ENCODE measurements around the gene ECT2.

Gene ECT2

DNA sequence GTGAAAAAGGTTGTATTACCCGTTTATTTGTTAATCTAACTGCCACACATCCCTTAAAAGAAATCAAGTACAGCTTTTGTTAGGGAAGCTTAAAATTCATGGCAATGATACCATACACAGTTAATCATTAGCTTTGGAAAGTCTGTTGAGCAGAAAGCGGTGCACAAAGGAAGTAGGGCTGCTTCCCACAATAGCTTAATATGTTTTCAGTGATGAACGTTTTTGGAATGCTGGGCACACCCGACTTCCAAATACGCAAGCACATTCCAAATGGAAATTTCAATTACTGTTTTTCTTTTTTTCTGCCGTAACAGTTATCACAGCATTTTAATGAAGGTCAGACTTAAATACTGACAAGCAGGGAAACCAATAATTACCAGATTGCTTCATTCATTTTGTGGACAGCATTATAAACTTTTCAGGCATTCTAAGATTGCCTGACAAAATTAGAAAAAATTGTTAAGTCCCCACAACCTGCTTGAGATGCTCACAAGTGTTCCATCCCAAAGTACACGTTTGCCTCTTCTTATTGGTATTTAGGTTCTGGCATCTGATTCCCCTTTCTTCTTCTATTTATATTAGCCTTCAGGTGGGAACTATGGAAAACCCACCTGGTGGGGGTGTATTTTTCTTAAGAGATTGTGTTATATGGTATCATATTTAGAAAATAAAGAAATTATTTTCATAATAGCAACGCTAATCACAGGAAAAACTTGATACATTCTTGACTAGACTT is 1.1 kb upstream of the ECT2 start:
- DNase-seq, result no peak

DNA sequence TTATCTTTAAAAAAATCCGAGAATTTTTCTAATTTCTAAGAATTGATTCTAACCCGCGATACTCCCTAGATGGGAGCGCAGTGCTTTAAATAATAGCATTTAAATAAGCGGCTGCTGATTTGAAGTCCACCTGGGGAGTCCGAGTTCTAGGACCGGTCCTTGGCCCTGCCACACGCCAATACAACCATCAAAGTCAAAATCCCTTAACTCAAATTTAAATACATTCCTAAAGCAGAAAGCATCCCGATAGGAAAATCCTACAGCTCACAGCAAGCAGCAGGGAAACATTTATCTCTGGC is 508 bp upstream of the ECT2 start:
- no peak for DNase-seq

DNA sequence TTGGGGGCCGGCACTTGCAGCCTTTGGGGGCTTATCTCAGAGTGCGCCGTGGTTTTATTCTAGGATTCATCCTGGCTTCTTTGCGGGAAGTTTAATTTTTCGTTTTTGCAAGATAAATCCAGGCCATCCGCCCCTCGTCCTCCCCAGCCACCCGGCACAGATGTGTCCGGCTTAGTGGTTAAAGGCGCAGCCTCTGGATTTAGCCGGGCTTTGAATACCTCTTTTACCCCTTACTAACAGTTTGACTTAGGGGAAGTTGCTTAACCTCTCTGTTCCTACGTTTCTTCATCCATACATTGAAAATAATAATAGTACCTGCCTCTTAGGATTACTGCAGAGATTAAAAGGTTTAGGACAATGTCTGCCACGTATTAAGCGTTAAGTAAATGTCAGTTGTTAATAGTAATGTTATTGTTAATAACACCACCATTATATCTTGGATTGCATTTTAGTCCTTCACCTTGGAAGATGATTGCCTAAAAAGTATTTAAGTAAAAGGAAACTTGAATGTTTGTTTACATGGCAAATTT is 714 bp downstream of the ECT2 start:
- DNase-seq, result peak; percentile 36

- DNase-seq, result no peak
Observed at GRCh38 chr3:172752651-172753050, 2.1 kb downstream of the ECT2 start.

- no peak for DNase-seq
Observed at GRCh38 chr3:172753125-172753524, 2.6 kb downstream of the ECT2 start.

- DNase-seq, result peak; percentile 70
Observed at GRCh38 chr3:172760416-172760815, 9.9 kb downstream of the ECT2 start.

DNA sequence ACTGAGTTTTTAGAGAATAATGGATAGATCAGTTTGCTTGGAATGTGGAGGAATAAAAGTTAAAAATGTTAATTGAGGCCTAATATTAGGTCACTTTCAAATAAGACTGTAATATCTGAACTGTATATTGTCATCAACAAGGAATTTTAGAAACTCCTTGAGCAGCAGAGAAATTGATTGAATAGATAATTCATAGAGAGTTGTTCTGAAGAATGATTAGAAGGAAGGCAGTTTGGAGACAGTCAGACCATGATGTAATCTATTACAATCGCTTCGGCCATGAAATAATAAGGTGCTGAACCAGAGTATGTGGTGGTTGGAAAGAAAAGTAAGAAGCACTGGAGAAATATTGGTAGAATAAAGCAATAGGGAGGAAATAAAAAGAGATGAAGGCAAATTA is 15.7 kb downstream of the ECT2 start:
- DNase-seq, result no peak

GRCh38 chr3:172766718-172767405 is 16.3 kb downstream of the ECT2 start:
- DNase-seq, result no peak

DNA sequence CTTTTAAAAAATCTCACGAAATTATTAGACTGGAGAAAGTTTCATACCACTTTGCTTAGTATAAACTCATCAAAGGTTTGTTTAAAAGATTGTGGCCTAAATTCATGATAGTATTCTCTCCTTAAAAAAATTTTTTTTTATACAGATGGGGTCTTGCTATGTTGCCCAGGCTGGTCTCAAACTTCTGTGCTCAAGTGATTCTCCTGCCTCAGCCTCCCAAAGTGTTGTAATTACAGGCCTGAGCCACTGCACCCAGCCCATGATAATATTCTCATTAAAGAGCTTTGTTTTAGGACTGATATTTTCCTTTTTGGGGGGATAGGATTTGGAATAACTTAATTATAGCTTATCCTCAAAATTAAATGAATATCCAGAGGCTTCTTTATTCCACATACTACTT is 19.9 kb downstream of the ECT2 start:
- no peak for DNase-seq

DNA sequence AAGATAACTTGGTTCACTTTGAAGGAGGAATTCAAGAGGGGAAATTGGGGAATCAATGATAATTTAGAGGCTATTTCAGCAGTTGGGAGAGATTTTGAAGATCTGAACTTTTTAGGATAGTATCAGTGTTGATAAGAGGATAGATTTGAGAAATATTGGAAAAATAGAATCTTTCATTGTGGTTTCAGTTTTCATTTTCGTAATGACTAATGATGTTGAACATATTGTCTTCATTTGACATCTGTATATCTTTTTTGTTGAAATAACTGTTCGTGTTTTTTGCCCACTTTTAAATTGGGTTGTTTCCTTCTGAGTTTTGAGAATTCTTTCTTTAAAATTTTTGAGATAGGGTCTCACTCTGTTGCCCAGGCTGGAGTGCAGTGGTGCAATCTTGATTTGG is 21.1 kb downstream of the ECT2 start:
- DNase-seq, result peak; percentile 17

DNA sequence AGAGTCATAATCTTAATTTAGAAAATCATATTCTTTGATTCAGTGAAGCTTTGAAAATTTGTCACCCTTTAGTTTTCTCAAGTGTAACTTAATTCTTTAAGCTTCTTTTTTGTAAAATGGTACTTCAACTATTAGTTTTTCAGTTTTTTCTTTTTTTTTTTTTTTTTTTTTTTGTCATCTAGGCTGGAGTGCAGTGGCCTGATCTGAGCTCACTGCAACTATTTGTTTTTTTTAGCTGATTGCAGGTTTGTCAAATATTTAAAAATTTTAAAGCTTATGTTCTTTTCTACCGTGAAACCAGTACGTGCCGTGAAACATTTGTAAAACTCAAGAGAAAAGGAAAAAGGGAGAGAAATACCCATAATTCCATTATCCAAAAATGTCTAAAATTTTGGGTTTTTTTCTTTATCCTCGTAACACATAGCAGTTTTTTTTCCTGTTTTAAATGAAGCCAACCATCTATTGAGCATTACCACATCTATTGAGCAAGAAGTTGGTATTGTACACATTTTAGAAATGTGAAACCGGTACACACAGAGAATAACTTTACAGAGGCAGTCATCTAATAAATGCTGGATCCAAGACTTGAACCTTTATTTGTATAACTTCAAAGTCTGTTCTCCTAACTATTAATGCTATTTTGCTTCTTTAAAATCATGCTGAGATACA is 25.7 kb downstream of the ECT2 start:
- no peak for DNase-seq

GRCh38 chr3:172777901-172778300 is 27.4 kb downstream of the ECT2 start:
- DNase-seq, result no peak

DNA sequence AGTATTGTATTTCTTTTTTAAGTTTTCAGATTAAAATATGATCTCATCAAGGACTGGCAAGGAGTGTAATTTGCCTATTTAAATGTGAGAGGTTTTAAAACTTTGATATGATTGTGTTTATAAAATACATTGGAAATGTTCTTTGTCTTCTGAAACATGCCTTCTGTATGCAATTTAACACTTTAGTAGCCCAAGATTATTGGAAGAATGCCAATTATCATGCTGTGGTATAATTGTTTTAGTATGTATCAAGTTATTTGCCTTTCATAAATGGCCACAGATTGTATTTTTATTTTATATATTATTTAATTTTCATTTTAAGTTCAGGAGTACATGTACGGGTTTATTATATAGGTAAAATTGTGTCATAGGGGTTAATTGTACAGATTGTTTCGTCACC is 31.7 kb downstream of the ECT2 start:
- DNase-seq, result no peak

DNA sequence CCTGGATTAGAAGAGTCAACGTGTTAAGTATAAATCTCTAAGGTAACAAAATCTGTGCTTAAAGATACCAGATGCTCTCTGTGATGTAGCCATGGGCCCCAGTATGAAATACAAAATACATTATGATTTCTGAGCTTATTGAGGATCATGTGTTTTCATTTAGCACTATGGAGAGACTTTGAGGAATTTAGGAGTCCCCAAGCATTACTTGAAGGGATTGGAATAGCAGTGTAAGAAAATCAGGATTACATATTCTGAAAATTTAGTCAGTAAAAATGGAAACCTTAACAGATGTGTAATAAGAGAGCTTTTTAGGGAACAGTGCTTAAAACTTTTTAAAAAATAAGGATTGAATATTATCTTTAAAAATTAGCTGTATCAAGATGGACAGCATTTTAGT is 35.5 kb downstream of the ECT2 start:
- DNase-seq, result no peak

DNA sequence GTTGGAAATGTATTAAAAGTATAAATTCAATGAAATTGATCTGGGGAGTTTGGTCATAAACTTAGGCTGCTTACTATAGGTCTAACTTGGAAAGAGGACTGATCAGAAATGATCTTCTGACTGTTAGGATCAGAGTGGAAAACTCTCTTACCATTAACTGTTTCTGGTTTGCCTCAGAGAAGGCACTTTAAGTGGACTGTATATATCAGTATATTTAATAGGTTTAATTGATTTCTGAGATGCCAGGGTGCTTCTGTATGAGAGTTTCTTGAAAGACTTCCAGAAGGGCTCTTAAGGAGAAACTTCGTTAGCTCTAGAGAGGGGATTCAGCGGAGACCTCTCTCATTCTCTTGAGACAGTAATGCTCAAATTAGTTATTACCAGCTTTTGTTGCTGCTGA is 36.5 kb downstream of the ECT2 start:
- DNase-seq, result no peak

GRCh38 chr3:172787746-172788145 is 37.2 kb downstream of the ECT2 start:
- DNase-seq, result no peak

- DNase-seq, result peak; percentile 56
Observed at GRCh38 chr3:172799246-172799645, 48.7 kb downstream of the ECT2 start.

- DNase-seq, result peak; percentile 40
Observed at GRCh38 chr3:172800156-172800555, 49.6 kb downstream of the ECT2 start.

DNA sequence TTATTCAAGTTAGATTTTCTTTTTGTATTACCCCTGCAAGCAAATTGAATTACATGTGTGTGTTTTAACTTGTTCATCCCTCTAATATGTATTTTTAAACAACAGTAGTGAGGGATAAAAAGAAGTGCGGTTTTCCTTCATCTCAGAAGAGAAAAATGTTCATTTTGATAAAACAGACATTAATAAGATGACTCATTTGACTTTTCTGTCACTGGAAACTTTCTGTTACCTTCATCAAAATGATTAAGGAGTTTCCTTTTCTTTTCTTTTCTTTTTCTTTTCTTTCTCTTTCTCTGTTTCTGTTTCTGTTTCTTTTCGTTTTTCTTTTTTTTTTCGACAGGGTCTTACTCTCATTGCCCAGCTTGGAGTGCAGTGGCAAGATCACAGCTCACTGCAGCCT is 53.0 kb downstream of the ECT2 start:
- DNase-seq, result no peak

GRCh38 chr3:172804323-172804722 is 53.8 kb downstream of the ECT2 start:
- no peak for DNase-seq

GRCh38 chr3:172808969-172809546 is 58.5 kb downstream of the ECT2 start:
- peak; percentile 64 for DNase-seq

DNA sequence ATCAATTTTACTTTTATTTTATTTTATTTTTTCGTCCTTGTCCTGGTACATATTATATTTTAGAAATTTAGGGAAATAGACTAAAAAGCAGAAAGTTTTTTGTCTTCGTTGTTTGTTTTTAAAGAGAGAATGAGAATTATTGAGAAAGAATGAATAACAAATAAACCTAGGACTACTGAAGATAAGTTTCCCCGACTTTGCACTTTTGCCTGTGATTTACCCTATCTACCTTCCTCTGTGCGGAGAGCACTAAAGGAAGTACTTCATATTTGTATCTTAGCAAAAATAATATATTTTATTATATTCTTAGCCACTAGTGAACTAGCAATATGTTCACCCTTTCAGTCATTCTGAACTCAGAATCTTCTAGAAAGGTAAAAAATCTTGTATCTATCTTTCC is 60.6 kb downstream of the ECT2 start:
- DNase-seq, result no peak

GRCh38 chr3:172813462-172813861 is 62.9 kb downstream of the ECT2 start:
- no peak for DNase-seq

DNA sequence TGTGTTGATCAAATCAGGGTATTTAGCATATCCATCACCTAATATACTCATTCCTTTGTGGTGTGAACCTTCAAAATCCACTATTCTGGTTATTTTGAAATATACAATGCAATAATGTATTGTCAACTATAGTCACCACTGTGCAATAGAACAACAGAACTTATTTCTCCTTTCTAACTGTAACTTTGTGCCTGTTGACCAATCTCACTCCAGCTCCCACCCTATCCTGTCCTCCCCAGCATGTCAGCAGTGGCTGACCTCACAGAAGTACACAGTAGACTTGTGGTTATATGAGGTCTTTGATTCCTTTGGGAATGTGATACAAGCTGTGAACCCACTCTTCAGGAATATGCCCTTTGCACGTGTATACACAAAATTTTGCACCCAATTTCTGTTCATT is 64.2 kb downstream of the ECT2 start:
- DNase-seq, result peak; percentile 51

Measured in inflammatory macrophage treated with lipopolysaccharide for 4 hours (primary cell).